Smooth muscle cell (in vitro differentiated cells): Measurements from ENCODE around the gene HCAR3. TPM values are rescaled to one million over a fixed set of nuclear protein-coding genes. Genes with fewer than 3 reads are reported as not detected.
A peak's percentile ranks its signal among the peaks of the same experiment; 100 is the strongest.
"Not testable (repeated sequence)": the region's sequence is repeated elsewhere in the genome, so short reads cannot be mapped to it uniquely, and the experiment has no call there.

Experiments
- DNase-seq: peaks from one replicate; lab custom pipeline; 2025; ENCODE audit not compliant: unreplicated experiment; lab: John Stamatoyannopoulos, UW
- H2AFZ ChIP-seq: fragments of 200-600 bp; sonication (generic); 2 replicates; pipeline ENCODE4 v1.6.0; 2016; ENCODE audit warnings: antibody characterized with exemption, low read depth, mild to moderate bottlenecking
- H3F3A ChIP-seq: fragments of 200-600 bp; sonication (generic); 2 replicates; pipeline ENCODE4 v1.6.0; 2017; ENCODE audit warnings: antibody characterized with exemption, low read depth
- H3K27ac ChIP-seq: fragments of 200-600 bp; sonication (generic); 2 replicates; pipeline ENCODE4 v1.5.1; 2016; ENCODE audit warnings: low read depth, mild to moderate bottlenecking
- H3K27me3 ChIP-seq: fragments of 200-600 bp; sonication (generic); 2 replicates; pipeline ENCODE4 v1.6.1; 2016; ENCODE audit warnings: low read depth, mild to moderate bottlenecking
- H3K36me3 ChIP-seq: fragments of 200-600 bp; sonication (generic); 2 replicates; pipeline ENCODE4 v1.5.1; 2016; ENCODE audit warnings: low read depth
- H3K4me1 ChIP-seq: fragments of 200-600 bp; sonication (generic); 2 replicates; pipeline ENCODE4 v1.5.1; 2016; ENCODE audit warnings: low read depth
- H3K4me2 ChIP-seq: fragments of 200-600 bp; sonication (generic); 2 replicates; pipeline ENCODE4 v1.6.0; 2016; ENCODE audit warnings: mild to moderate bottlenecking
- H3K4me3 ChIP-seq: fragments of 200-600 bp; sonication (generic); 2 replicates; pipeline ENCODE4 v1.5.1; 2016; ENCODE audit warnings: mild to moderate bottlenecking
- H3K79me2 ChIP-seq: fragments of 200-600 bp; sonication (generic); 2 replicates; pipeline ENCODE4 v1.6.0; 2016; ENCODE audit warnings: low read depth, mild to moderate bottlenecking
- H3K9ac ChIP-seq: fragments of 200-600 bp; sonication (generic); 2 replicates; pipeline ENCODE4 v1.6.0; 2016; ENCODE audit warnings: low read depth
- H3K9me3 ChIP-seq: fragments of 200-600 bp; sonication (generic); replicated peaks from 2 replicates; pipeline ENCODE4 v1.5.1; 2016; ENCODE audit warnings: low read depth
- H4K20me1 ChIP-seq: fragments of 200-600 bp; sonication (generic); 2 replicates; pipeline ENCODE4 v1.6.0; 2016; ENCODE audit warnings: low read depth
- CTCF ChIP-seq: fragments of 200-600 bp; sonication (generic); IDR thresholded peaks from 2 replicates; pipeline ENCODE4 v1.5.1; 2017; ENCODE audit warnings: borderline replicate concordance, mild to moderate bottlenecking, antibody characterized with exemption; ENCODE audit not compliant: insufficient read depth, poor library complexity, severe bottlenecking
- WGBS: methylation state at CpG from one replicate; pipeline ENCODE4 v1.1.7; 2016; ENCODE audit warnings: low lambda C conversion rate; 5-methylcytosine and 5-hydroxymethylcytosine counted together
- polyA plus RNA-seq: library from polyadenylated mRNA; unstranded; fragments of >200 nt; fragmentation: Nextera tagmentation; extraction: Ambion mirVana; gene quantifications from 2 replicates; pipeline ENCODE4 v1.2.1, GENCODE V29; 2016
- total RNA-seq: library from RNA; depleted of rRNA; stranded (reverse); fragments of >200 nt; gene quantifications from 2 replicates; pipeline ENCODE4 v1.2.3, GENCODE V29; 2014

Gene HCAR3
- total and polyA plus RNA-seq, 2 experiments from 2014 or later, result 0.26 TPM; not detected in 1

- no peaks in the 10 kb centered on the region for H3K9me3 ChIP-seq
- no peaks in the 10 kb centered on the region for H3K27me3 ChIP-seq
- peaks cover 46% of the 10 kb centered on the region for H3K79me2 ChIP-seq
- H3K4me1 ChIP-seq, result peaks cover 15% of the 10 kb centered on the region
- H3K4me3 ChIP-seq, result peak within 1 kb of the TSS; percentile 79
- peak within 1 kb of the TSS; percentile 86 for H3K4me2 ChIP-seq
- H3K36me3 ChIP-seq, result peaks cover 5% of the 10 kb centered on the region
- H4K20me1 ChIP-seq, result no peaks in the 10 kb centered on the region
- peak within 1 kb of the TSS; percentile 95 for H3K9ac ChIP-seq
- H3F3A ChIP-seq, result no peaks in the 10 kb centered on the region
- peak; percentile 96 for DNase-seq
- WGBS, result 1% methylated on average over 60 of the region's 73 CpGs
- H2AFZ ChIP-seq, result peak within 1 kb of the TSS; percentile 56
- TF ChIP-seq CTCF, result peak; percentile 60
- H3K27ac ChIP-seq, result peak within 1 kb of the TSS; percentile 80
Measured at GRCh38 chr12:122752464-122753318, 36.1 kb upstream of the HCAR3 start, which contains the start of gene DENR. TSS of gene DENR (plus strand) at chr12:122752824. CDS start at chr12:122753702, 878 bp downstream.

GRCh38 chr12:122750781-122751515, 34.3 kb upstream of the HCAR3 start:
- not testable (repeated sequence) for H3K36me3 ChIP-seq, H3K9me3 ChIP-seq, H3K4me3 ChIP-seq, H3K27me3 ChIP-seq, H3K9ac ChIP-seq, H3F3A ChIP-seq, DNase-seq, H4K20me1 ChIP-seq, H3K4me2 ChIP-seq
- WGBS, result 38% methylated on average over 17 of the region's 17 CpGs
- Histone ChIP-seq H3K79me2 (peaks cover 28% of the 10 kb centered on the region), H3K27ac (peak overlapping the region; percentile 63), H2AFZ (peak overlapping the region; percentile 50), H3K4me1 (peaks cover 15% of the 10 kb centered on the region)

- no peak for DNase-seq
- Histone ChIP-seq H4K20me1 (no peaks in the 10 kb centered on the region), H3K4me3 (no peak overlapping the region), H3K4me2 (no peak overlapping the region), H3F3A (no peaks in the 10 kb centered on the region), H3K27ac (no peak overlapping the region), H3K79me2 (peaks cover 19% of the 10 kb centered on the region), H2AFZ (no peak overlapping the region), H3K36me3 (no peaks in the 10 kb centered on the region), H3K4me1 (peaks cover 15% of the 10 kb centered on the region), H3K9me3 (no peaks in the 10 kb centered on the region), H3K27me3 (no peaks in the 10 kb centered on the region), H3K9ac (no peak overlapping the region)
- TF ChIP-seq CTCF, result no peak
- WGBS, result 79% methylated on average over 6 of the region's 6 CpGs
Measured at GRCh38 chr12:122749569-122750332, 33.1 kb upstream of the HCAR3 start.
